SK-N-SH treated with all-trans-retinoic acid at 6 μM for 48 hours (cell line): ENCODE data around the gene ZWILCH.

ENCODE experiments used
- TSHZ2 ChIP-seq: fragments of 250-450 bp; sonication (Bioruptor Pico); IDR thresholded peaks from 2 replicates; pipeline ENCODE4 v1.5.0; 2020; ENCODE audit warnings: mild to moderate bottlenecking, moderate library complexity
- ZFP3 ChIP-seq: fragments of 250-450 bp; sonication (Bioruptor Pico); IDR thresholded peaks from 2 replicates; pipeline ENCODE4 v1.5.0; 2020; ENCODE audit warnings: mild to moderate bottlenecking, moderate library complexity

- no peak for TF ChIP-seq ZFP3
- no peak for TF ChIP-seq TSHZ2 (CRISPR knock-in tag)
Measured at GRCh38 chr15:66581972-66582537, 76.9 kb downstream of the ZWILCH start.
